HEK293 (cell line): ENCODE data around the gene TTC4.
A peak's percentile ranks its signal among the peaks of the same experiment; 100 is the strongest.

ENCODE experiments used
- CTCF ChIA-PET: fragments of 350-600 bp; formaldehyde crosslinking; extraction: SDS; loops from one replicate; lab custom pipeline; 2021; ENCODE audit warnings: antibody characterized with exemption; lab: Yijun Ruan, JAX
- POLR2A ChIA-PET: fragments of 300-600 bp; formaldehyde crosslinking; extraction: SDS; loops from one replicate; lab custom pipeline; 2020; ENCODE audit warnings: antibody characterized with exemption, inconsistent platforms; lab: Yijun Ruan, JAX
- H3K27ac ChIP-seq: fragments of 200-500 bp; sonication (Bioruptor generic); 2 replicates; pipeline ENCODE4 v1.5.1; 2014; ENCODE audit warnings: low read depth, low read length, control low read depth, inconsistent platforms; ENCODE audit errors: extremely low read depth
- H3K36me3 ChIP-seq, 2 experiments: fragments of 200-500 bp in 1 of 2; sonication (Bioruptor generic) in 1 of 2; 1 replicate in 1 of 2; 2 replicates in 1 of 2; pipeline ENCODE4 v1.5.1; 2014 to 2017; ENCODE audit warnings: inconsistent platforms in 2 of 2, low read length in 2 of 2; ENCODE audit not compliant: control insufficient read depth in 2 of 2, insufficient read depth in 1 of 2
- H3K4me1 ChIP-seq: fragments of 200-500 bp; sonication (Bioruptor generic); 2 replicates; pipeline ENCODE4 v1.5.1; 2014; ENCODE audit warnings: mild to moderate bottlenecking, low read length, inconsistent platforms; ENCODE audit not compliant: control insufficient read depth, insufficient read depth
- H3K4me3 ChIP-seq: 2 replicates; pipeline ENCODE4 v1.5.1; 2011; ENCODE audit warnings: low read depth, mild to moderate bottlenecking, control low read depth, low read length, moderate library complexity
- H3K9me3 ChIP-seq: fragments of 200-500 bp; sonication (Bioruptor generic); 2 replicates; pipeline ENCODE4 v1.5.1; 2014; ENCODE audit warnings: low read depth, low read length, inconsistent platforms; ENCODE audit not compliant: control insufficient read depth, insufficient read depth
- HOXC10 ChIP-seq: sonication (generic); formaldehyde crosslinking; IDR thresholded peaks from 2 replicates; pipeline ENCODE4 v1.8.1; 2023; ENCODE audit warnings: mild to moderate bottlenecking, missing genetic modification reagents
- SP2 ChIP-seq: fragments of 450-650 bp; formaldehyde crosslinking; IDR thresholded peaks from 2 replicates; pipeline ENCODE4 v1.5.1; 2016; ENCODE audit warnings: missing biosample characterization, missing genetic modification characterization
- SP3 ChIP-seq: fragments of 450-650 bp; formaldehyde crosslinking; IDR thresholded peaks from 2 replicates; pipeline ENCODE4 v1.5.1; 2016; ENCODE audit warnings: missing biosample characterization, missing genetic modification characterization
- YY1 ChIP-seq: fragments of 450-650 bp; formaldehyde crosslinking; IDR thresholded peaks from 2 replicates; pipeline ENCODE4 v1.5.1; 2018; ENCODE audit warnings: missing biosample characterization, missing genetic modification characterization
- ZNF10 ChIP-seq: fragments of 450-650 bp; formaldehyde crosslinking; IDR thresholded peaks from 2 replicates; pipeline ENCODE4 v1.5.1; 2017; ENCODE audit warnings: missing biosample characterization, missing genetic modification characterization
- ZNF114 ChIP-seq: fragments of 450-650 bp; formaldehyde crosslinking; IDR thresholded peaks from 2 replicates; pipeline ENCODE4 v1.5.0; 2017; ENCODE audit warnings: missing biosample characterization, missing genetic modification characterization
- ZNF133 ChIP-seq: fragments of 450-650 bp; formaldehyde crosslinking; IDR thresholded peaks from 2 replicates; pipeline ENCODE4 v1.5.1; 2016; ENCODE audit warnings: missing biosample characterization, missing genetic modification characterization
- ZNF146 ChIP-seq: fragments of 450-650 bp; formaldehyde crosslinking; IDR thresholded peaks from 2 replicates; pipeline ENCODE4 v1.5.1; 2016; ENCODE audit warnings: missing biosample characterization, missing genetic modification characterization
- ZNF324 ChIP-seq: fragments of 450-650 bp; formaldehyde crosslinking; IDR thresholded peaks from 2 replicates; pipeline ENCODE4 v1.5.1; 2016; ENCODE audit warnings: missing biosample characterization, missing genetic modification characterization
- ZNF362 ChIP-seq: fragments of 450-650 bp; formaldehyde crosslinking; IDR thresholded peaks from 2 replicates; pipeline ENCODE4 v1.5.1; 2016; ENCODE audit warnings: missing biosample characterization, missing genetic modification characterization
- ZNF514 ChIP-seq: fragments of 450-650 bp; formaldehyde crosslinking; IDR thresholded peaks from 2 replicates; pipeline ENCODE4 v1.5.1; 2016; ENCODE audit warnings: missing biosample characterization, missing genetic modification characterization
- ZNF555 ChIP-seq: fragments of 450-650 bp; formaldehyde crosslinking; conservative IDR thresholded peaks from 2 replicates; pipeline ENCODE4 v1.5.1; 2017; ENCODE audit warnings: missing biosample characterization, mild to moderate bottlenecking, missing genetic modification characterization, inconsistent platforms
- TF ChIP-seq, protein P1 (sequence below): fragments of 450-650 bp; IDR thresholded peaks from 2 replicates; pipeline ENCODE4 v1.5.1; 2018; ENCODE audit warnings: missing biosample characterization, missing genetic modification characterization
- TF ChIP-seq, protein P2 (sequence below): fragments of 450-650 bp; formaldehyde crosslinking; IDR thresholded peaks from 2 replicates; pipeline ENCODE4 v1.5.1; 2016; ENCODE audit warnings: missing biosample characterization, missing genetic modification characterization

TTC4 gene

DNA sequence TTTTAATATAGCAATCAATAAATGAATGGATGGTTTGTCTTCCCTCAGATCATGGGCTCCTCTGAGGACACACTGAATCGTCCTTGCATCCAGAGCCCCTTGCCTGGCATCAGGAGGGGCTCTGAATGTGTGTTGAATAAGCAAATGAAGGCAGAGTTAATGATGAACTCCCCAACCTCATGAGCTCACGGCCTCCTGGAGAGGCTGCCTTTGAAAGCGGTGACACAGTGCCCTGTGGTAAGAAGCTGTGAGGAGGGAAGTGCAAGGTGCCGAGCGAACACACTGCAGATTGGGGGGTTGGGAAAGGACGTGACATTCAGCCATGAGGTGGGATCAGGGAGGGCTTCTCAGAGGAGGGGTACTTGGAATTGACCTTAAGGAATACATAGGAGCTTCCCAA is 51.9 kb downstream of the TTC4 start (continued):
- TF ChIP-seq, protein P1, sequence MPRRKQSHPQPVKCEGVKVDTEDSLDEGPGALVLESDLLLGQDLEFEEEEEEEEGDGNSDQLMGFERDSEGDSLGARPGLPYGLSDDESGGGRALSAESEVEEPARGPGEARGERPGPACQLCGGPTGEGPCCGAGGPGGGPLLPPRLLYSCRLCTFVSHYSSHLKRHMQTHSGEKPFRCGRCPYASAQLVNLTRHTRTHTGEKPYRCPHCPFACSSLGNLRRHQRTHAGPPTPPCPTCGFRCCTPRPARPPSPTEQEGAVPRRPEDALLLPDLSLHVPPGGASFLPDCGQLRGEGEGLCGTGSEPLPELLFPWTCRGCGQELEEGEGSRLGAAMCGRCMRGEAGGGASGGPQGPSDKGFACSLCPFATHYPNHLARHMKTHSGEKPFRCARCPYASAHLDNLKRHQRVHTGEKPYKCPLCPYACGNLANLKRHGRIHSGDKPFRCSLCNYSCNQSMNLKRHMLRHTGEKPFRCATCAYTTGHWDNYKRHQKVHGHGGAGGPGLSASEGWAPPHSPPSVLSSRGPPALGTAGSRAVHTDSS (tag by site-specific recombination), result no peak
- TF ChIP-seq, all 188 proteins: peak for 0

DNA sequence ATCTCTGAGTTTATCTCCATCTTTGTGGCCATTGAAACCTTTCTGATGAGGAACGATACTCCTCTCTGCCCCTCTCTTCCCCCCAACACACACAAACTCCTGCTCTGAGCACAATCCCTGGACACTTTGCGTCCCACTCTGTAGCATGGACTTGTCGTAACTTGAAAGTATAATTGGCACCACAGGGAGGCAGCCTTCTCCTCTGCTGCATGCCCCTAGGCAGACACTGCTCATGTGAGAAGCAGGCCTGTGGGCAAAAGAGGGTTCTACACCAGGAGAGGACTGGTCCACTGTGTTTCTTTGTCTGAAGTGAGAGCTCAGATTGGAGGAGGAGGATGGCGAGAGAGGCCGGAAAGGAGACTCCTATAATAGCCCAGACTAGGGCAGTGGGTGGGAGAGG is 52.4 kb downstream of the TTC4 start:
- POLR2A ChIA-PET, result no interaction called here
- Histone ChIP-seq H3K9me3 (no peaks in the 10 kb centered on the region), H3K4me3 (no peak overlapping the region), H3K36me3 (no peaks in the 10 kb centered on the region), H3K27ac (no peak overlapping the region), H3K4me1 (0 out of 2 replicates have a peak, but pooled peaks cover 2% of the 10 kb centered on the region)
- CTCF ChIA-PET, result interaction anchor here (0.5 to 1.4 kb wide), 2 partner anchors 22 to 703 kb away, joined by 3 to 5 read pairs; no protein-coding TSS in a partner anchor
- TF ChIP-seq, protein P2, sequence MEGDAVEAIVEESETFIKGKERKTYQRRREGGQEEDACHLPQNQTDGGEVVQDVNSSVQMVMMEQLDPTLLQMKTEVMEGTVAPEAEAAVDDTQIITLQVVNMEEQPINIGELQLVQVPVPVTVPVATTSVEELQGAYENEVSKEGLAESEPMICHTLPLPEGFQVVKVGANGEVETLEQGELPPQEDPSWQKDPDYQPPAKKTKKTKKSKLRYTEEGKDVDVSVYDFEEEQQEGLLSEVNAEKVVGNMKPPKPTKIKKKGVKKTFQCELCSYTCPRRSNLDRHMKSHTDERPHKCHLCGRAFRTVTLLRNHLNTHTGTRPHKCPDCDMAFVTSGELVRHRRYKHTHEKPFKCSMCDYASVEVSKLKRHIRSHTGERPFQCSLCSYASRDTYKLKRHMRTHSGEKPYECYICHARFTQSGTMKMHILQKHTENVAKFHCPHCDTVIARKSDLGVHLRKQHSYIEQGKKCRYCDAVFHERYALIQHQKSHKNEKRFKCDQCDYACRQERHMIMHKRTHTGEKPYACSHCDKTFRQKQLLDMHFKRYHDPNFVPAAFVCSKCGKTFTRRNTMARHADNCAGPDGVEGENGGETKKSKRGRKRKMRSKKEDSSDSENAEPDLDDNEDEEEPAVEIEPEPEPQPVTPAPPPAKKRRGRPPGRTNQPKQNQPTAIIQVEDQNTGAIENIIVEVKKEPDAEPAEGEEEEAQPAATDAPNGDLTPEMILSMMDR, result peak; percentile 46
- TF ChIP-seq YY1 (tag by site-specific recombination) (no peak), ZNF133 (tag by site-specific recombination) (peak; percentile 92)

DNA sequence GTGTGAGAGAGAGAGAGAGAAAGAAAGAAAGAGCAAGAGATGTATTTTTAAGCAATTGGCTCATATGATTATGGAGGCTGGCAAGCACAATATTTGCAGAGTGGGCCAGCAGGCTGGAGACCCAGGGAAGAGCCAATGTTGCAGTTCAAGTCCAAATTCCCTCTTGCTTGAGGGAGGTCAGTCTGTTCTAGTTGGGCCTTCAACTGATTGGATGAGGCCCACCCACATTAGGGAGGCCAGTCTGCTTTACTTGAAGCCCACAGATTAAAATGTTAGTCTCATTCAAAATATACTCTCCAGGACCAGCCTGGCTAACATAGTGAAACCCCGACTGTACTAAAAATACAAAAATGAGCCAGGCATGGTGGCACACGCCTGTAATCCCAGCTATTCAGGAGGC is 57.3 kb downstream of the TTC4 start:
- no peaks in the 10 kb centered on the region for H3K36me3 ChIP-seq
- TF ChIP-seq ZNF324 (tag by site-specific recombination) (no peak), ZNF10 (tag by site-specific recombination) (peak; percentile 98), ZNF514 (tag by site-specific recombination) (no peak), ZNF362 (no peak), ZNF114 (no peak), ZNF555 (tag by site-specific recombination) (no peak)
- TF ChIP-seq, all 188 proteins: peak for 1
- Histone ChIP-seq H3K4me3 (no peak overlapping the region), H3K4me1 (no peaks in the 10 kb centered on the region), H3K27ac (no peak overlapping the region), H3K9me3 (no peaks in the 10 kb centered on the region)
- CTCF ChIA-PET, result interaction anchor here (1.1 kb wide), 1 partner anchor 37 kb away, joined by 3 read pairs; no protein-coding TSS in a partner anchor
- POLR2A ChIA-PET, result no interaction called here

DNA sequence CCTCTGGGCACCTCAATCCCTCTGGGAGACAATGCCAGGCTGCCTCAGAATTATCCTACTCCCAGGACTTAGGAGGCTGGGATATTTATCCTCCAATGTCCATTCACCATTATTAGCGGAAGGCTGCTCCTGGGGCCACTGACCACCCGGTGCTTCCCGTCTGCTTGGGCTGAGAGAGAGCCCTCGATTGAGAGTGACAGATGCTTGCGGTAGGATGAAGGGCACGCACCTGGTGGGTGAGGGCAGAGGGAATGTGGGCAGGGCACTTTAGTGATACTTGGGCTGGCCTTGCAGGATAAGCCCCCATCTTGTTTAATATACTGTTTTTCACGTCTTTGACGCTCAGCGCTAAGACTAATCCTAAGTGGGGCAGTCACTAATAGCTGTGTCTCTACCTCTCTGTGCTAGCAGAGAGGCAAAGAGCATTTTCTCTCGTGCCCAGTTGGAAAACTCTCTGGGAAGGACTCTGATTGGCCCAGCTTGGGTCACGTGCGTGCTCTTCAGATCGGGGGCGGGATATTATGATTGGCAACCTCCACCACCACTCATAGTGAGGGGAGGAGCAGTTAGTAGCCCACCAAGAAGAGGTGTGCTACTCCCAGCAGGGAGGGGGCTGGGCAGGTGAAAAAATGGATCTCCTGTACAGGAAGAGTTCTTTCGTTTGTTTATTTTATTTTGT is 59.3 kb downstream of the TTC4 start:
- TF ChIP-seq SP3 (tag by site-specific recombination) (peak; percentile 47; the same call in 1 of the 2 replicates), ZNF146 (tag by site-specific recombination) (no peak), SP2 (tag by site-specific recombination) (peak; percentile 55), HOXC10 (CRISPR knock-in tag) (no peak)
- Histone ChIP-seq H3K4me3 (no peak overlapping the region), H3K4me1 (no peaks in the 10 kb centered on the region), H3K27ac (no peak overlapping the region), H3K9me3 (no peaks in the 10 kb centered on the region), H3K36me3 (no peaks in the 10 kb centered on the region)
- ChIA-PET CTCF (interaction anchor here (1.6 kb wide), 1 partner anchor 17 kb away, joined by 4 read pairs; no protein-coding TSS in a partner anchor), POLR2A (no interaction called here)
